ENCODE data around the gene NOC4L. TPM values are rescaled to one million over a fixed set of nuclear protein-coding genes. Genes with fewer than 3 reads are reported as not detected.

NOC4L gene
- total RNA-seq, 1 donor from 2014 or later = 16.5 TPM

DNA sequence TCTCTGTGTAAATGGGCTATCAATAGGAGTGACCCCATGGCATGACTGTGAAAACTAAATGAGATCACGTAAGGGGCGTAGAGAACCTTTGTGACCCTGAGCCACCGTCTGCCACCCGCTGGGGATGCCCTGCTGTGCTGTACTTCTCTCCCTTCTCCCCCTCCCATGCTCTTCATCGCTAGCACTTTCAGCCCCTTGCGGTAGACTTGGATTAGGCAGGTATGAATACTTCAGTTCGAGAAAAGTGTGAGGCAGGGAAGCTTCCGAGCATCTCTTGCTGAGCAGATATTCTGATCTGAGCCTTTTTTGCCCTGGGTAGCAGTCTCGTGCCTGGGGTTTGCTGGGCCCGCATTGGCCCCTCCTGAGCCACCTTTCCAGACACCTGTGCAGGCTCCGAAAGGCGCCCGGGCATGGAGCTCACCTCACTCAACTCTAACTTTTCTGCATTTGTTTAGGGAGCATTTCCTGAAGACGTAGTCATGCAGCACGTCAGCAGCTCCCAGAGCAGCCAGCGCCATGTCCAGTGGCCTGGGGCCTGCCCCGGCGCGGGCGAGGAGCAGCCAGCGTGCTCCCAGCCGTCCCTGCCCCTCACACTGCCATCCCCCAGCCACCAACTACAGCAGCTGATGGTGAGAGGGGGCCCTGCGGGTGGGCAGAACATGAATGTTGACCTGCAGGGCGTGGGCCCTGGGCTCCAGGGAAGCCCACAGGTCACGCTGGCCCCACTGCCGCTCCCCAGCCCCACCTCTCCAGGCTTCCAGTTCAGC, 40.5 kb upstream of the NOC4L start:
- H3K9me3 ChIP-seq = no peaks in the 10 kb centered on the region
- TF ChIP-seq, protein P1, sequence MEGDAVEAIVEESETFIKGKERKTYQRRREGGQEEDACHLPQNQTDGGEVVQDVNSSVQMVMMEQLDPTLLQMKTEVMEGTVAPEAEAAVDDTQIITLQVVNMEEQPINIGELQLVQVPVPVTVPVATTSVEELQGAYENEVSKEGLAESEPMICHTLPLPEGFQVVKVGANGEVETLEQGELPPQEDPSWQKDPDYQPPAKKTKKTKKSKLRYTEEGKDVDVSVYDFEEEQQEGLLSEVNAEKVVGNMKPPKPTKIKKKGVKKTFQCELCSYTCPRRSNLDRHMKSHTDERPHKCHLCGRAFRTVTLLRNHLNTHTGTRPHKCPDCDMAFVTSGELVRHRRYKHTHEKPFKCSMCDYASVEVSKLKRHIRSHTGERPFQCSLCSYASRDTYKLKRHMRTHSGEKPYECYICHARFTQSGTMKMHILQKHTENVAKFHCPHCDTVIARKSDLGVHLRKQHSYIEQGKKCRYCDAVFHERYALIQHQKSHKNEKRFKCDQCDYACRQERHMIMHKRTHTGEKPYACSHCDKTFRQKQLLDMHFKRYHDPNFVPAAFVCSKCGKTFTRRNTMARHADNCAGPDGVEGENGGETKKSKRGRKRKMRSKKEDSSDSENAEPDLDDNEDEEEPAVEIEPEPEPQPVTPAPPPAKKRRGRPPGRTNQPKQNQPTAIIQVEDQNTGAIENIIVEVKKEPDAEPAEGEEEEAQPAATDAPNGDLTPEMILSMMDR (IDR thresholded peaks at IDR 0.05) = no peak
- DNase-seq (no peak), ATAC-seq (peak; percentile 22)
- no peak overlapping the region for H3K4me3 ChIP-seq
- H3K27ac ChIP-seq = no peak overlapping the region
- H3K4me1 ChIP-seq = no peaks in the 10 kb centered on the region
- H3K27me3 ChIP-seq = no peaks in the 10 kb centered on the region
- intact Hi-C loops (cut with DNase I) = no loop called here
- peaks cover 16% of the 10 kb centered on the region for H3K36me3 ChIP-seq

DNA sequence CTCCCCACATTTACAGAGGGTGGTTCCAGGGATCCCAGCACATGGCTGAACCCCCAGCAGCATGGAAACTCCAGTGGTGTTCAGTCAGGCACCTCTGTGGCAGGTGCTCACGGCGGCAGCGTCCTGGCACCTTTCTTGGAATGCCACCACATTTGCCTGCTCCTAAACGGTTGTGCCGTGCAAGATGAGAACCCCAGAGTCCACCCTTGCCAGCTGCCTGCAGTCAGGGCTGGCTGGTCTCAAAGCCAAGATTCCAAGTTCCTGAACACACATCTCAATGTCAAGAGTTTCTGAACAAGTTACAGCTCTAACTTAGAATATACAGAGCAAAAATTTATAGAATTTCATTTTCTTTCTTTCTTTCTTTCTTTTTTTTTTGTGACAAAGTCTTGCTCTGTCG, 38.8 kb upstream of the NOC4L start:
- ATAC-seq (no peak), DNase-seq (no peak)
- H3K4me3 ChIP-seq = no peak overlapping the region
- H3K9me3 ChIP-seq = no peaks in the 10 kb centered on the region
- peaks cover 31% of the 10 kb centered on the region for H3K36me3 ChIP-seq
- H3K27ac ChIP-seq = no peak overlapping the region
- H3K27me3 ChIP-seq = no peaks in the 10 kb centered on the region
- no peaks in the 10 kb centered on the region for H3K4me1 ChIP-seq
- TF ChIP-seq, protein P1 (IDR thresholded peaks at IDR 0.05) = no peak
- intact Hi-C loops (cut with DNase I) = no loop called here

GRCh38 chr12:132106921-132107320, 37.3 kb upstream of the NOC4L start:
- no peak for DNase-seq
- H3K36me3 ChIP-seq = peaks cover 46% of the 10 kb centered on the region

DNA sequence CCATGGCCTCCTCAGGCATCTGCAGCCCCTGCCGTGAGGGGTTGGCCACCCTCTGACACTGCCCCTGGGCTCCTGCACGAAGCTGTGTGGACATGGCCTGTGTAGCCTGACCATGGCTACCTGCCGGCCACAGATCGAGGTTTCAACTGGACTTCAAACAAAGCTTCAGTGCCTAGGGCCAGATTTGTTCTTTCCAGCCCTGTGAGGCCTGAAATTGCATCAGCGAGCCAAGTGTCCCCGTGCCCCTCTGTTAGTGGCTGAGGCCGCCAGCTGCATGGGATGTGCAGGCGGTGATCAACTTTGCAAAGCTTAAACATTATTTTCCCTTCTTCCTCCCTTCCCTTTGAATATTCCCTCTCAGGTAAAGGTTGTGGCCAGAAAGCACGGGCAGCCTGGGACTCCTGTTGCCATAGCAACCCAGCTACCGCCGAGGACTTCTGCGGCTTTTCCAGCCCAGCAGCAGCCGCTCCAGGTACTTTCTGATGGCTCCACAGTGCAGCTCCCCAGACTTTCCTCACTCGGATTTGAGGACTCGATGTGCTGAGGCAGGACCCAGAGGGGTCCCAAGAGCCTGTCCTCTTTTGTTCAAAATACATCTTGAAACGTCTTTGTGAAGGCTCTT, 35.9 kb upstream of the NOC4L start:
- Histone ChIP-seq H3K4me3 (no peak overlapping the region), H3K27me3 (no peaks in the 10 kb centered on the region), H3K36me3 (peaks cover 52% of the 10 kb centered on the region), H3K9me3 (no peaks in the 10 kb centered on the region), H3K4me1 (no peaks in the 10 kb centered on the region), H3K27ac (no peak overlapping the region)
- no peak for DNase-seq
- TF ChIP-seq, protein P1 (IDR thresholded peaks at IDR 0.05) = no peak
- no peak for ATAC-seq
- intact Hi-C loops (cut with DNase I) = no loop called here

More at GRCh38 chr12:132106921-132107320, 37.3 kb upstream of the NOC4L start:
- ATAC-seq = no peak
- H3K4me1 ChIP-seq = no peaks in the 10 kb centered on the region
- H3K9me3 ChIP-seq = no peaks in the 10 kb centered on the region
- H3K27me3 ChIP-seq = no peaks in the 10 kb centered on the region
- TF ChIP-seq, protein P1 (IDR thresholded peaks at IDR 0.05) = no peak
- intact Hi-C loops (cut with DNase I) = no loop called here
- H3K27ac ChIP-seq = no peak overlapping the region
- no peak overlapping the region for H3K4me3 ChIP-seq

DNA sequence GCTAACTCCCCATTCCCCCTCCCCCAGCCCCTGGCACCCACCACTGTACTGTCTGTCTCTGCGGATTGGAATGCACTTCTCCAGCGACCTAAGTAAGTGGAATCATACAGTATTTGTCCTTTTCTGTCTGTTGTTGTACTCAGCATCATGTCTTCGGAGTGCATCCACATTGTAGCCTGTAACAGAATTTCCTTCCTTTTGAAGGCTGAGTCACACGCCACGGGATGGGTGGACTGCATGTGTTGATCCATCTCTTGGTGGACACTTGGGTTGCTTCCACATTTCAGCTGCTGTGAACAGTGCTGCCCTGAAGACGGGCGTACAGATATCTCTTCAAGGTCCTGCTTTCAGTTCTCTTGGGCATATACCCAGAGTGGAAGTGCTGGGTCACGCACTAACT, 34.5 kb upstream of the NOC4L start:
- no peak overlapping the region for H3K4me3 ChIP-seq
- intact Hi-C loops (cut with DNase I) = no loop called here
- TF ChIP-seq, protein P1 (IDR thresholded peaks at IDR 0.05) = no peak
- no peak for DNase-seq
- H3K27ac ChIP-seq = no peak overlapping the region
- H3K4me1 ChIP-seq = no peaks in the 10 kb centered on the region
- no peaks in the 10 kb centered on the region for H3K9me3 ChIP-seq
- no peak for ATAC-seq
- H3K36me3 ChIP-seq = peaks cover 63% of the 10 kb centered on the region
- no peaks in the 10 kb centered on the region for H3K27me3 ChIP-seq
